Measurements from ENCODE around the gene SMTN.
"Not testable (repeated sequence)": the region's sequence is repeated elsewhere in the genome, so short reads cannot be mapped to it uniquely, and the experiment has no call there.

Gene SMTN

GRCh38 chr22:31097539-31097938 is 16.4 kb downstream of the SMTN start:
- not testable (repeated sequence) for H3K9me3 Mint-ChIP-seq; ATAC-seq (replicated peaks; ENCODE audit: extremely low read depth, poor library complexity, severe bottlenecking); H3K4me1 Mint-ChIP-seq; H3K36me3 Mint-ChIP-seq (ENCODE audit: insufficient read depth); H3K27ac Mint-ChIP-seq (ENCODE audit: low read depth); DNase-seq (ENCODE audit: low spot score in 2 of 2); H3K27me3 Mint-ChIP-seq; H3K4me3 Mint-ChIP-seq

- H3K4me3 Mint-ChIP-seq = no peak overlapping the region
- no peak for ATAC-seq (replicated peaks; ENCODE audit: extremely low read depth, poor library complexity, severe bottlenecking)
- H3K36me3 Mint-ChIP-seq (ENCODE audit: insufficient read depth) = no peaks in the 10 kb centered on the region
- DNase-seq (ENCODE audit: low spot score in 2 of 2) = no peak
- H3K27me3 Mint-ChIP-seq = no peaks in the 10 kb centered on the region
- H3K4me1 Mint-ChIP-seq = no peaks in the 10 kb centered on the region
- no peaks in the 10 kb centered on the region for H3K9me3 Mint-ChIP-seq
- no peak overlapping the region for H3K27ac Mint-ChIP-seq (ENCODE audit: low read depth)
Measured at GRCh38 chr22:31097941-31098631, 17.0 kb downstream of the SMTN start.

GRCh38 chr22:31098632-31099110 is 17.6 kb downstream of the SMTN start:
- no peak overlapping the region for H3K27ac Mint-ChIP-seq (ENCODE audit: low read depth)

GRCh38 chr22:31099386-31099785 is 18.3 kb downstream of the SMTN start:
- Mint-ChIP-seq H3K27me3 (no peaks in the 10 kb centered on the region), H3K9me3 (no peaks in the 10 kb centered on the region), H3K4me1 (no peaks in the 10 kb centered on the region), H3K27ac (ENCODE audit: low read depth) (no peak overlapping the region), H3K36me3 (ENCODE audit: insufficient read depth) (peaks cover 2% of the 10 kb centered on the region), H3K4me3 (no peak overlapping the region)
- ATAC-seq (replicated peaks; ENCODE audit: extremely low read depth, poor library complexity, severe bottlenecking) (no peak), DNase-seq (ENCODE audit: low spot score in 2 of 2) (no peak)

More at GRCh38 chr22:31098632-31099110, 17.6 kb downstream of the SMTN start:
- Mint-ChIP-seq H3K4me3 (no peak overlapping the region), H3K27me3 (no peaks in the 10 kb centered on the region), H3K36me3 (ENCODE audit: insufficient read depth) (peaks cover 2% of the 10 kb centered on the region), H3K4me1 (no peaks in the 10 kb centered on the region), H3K9me3 (no peaks in the 10 kb centered on the region)
- ATAC-seq (replicated peaks; ENCODE audit: extremely low read depth, poor library complexity, severe bottlenecking) (no peak), DNase-seq (ENCODE audit: low spot score in 2 of 2) (no peak)

- Mint-ChIP-seq H3K27me3 (no peaks in the 10 kb centered on the region), H3K4me3 (no peak overlapping the region), H3K4me1 (no peaks in the 10 kb centered on the region), H3K36me3 (ENCODE audit: insufficient read depth) (peaks cover 2% of the 10 kb centered on the region), H3K27ac (ENCODE audit: low read depth) (peak overlapping the region; percentile 83), H3K9me3 (no peaks in the 10 kb centered on the region)
- no peak for DNase-seq (ENCODE audit: low spot score in 2 of 2)
- ATAC-seq (replicated peaks; ENCODE audit: extremely low read depth, poor library complexity, severe bottlenecking) = no peak
Measured at GRCh38 chr22:31099841-31100761, 19.0 kb downstream of the SMTN start.

GRCh38 chr22:31100762-31101525 is 19.8 kb downstream of the SMTN start:
- no peak for DNase-seq (ENCODE audit: low spot score in 2 of 2)
- peaks cover 5% of the 10 kb centered on the region for H3K36me3 Mint-ChIP-seq (ENCODE audit: insufficient read depth)
- no peaks in the 10 kb centered on the region for H3K27me3 Mint-ChIP-seq
- no peak for ATAC-seq (replicated peaks; ENCODE audit: extremely low read depth, poor library complexity, severe bottlenecking)
- no peak overlapping the region for H3K4me3 Mint-ChIP-seq
- peaks cover 2% of the 10 kb centered on the region for H3K4me1 Mint-ChIP-seq
- H3K9me3 Mint-ChIP-seq = no peaks in the 10 kb centered on the region
- no peak overlapping the region for H3K27ac Mint-ChIP-seq (ENCODE audit: low read depth)

- no peak overlapping the region for H3K27ac Mint-ChIP-seq (ENCODE audit: low read depth)
- H3K36me3 Mint-ChIP-seq (ENCODE audit: insufficient read depth) = peaks cover 8% of the 10 kb centered on the region
- ATAC-seq (replicated peaks; ENCODE audit: extremely low read depth, poor library complexity, severe bottlenecking) = no peak
- H3K4me1 Mint-ChIP-seq = peaks cover 17% of the 10 kb centered on the region
- H3K9me3 Mint-ChIP-seq = no peaks in the 10 kb centered on the region
- DNase-seq (ENCODE audit: low spot score in 2 of 2) = no peak
- H3K27me3 Mint-ChIP-seq = no peaks in the 10 kb centered on the region
- H3K4me3 Mint-ChIP-seq = no peak overlapping the region
Measured at GRCh38 chr22:31102441-31103081, 21.4 kb downstream of the SMTN start.

GRCh38 chr22:31103111-31103510 is 22.0 kb downstream of the SMTN start:
- no peaks in the 10 kb centered on the region for H3K27me3 Mint-ChIP-seq

GRCh38 chr22:31103899-31104694 is 23.0 kb downstream of the SMTN start:
- Mint-ChIP-seq H3K27ac (ENCODE audit: low read depth) (no peak overlapping the region), H3K4me1 (peaks cover 24% of the 10 kb centered on the region), H3K36me3 (ENCODE audit: insufficient read depth) (peaks cover 9% of the 10 kb centered on the region), H3K4me3 (no peak overlapping the region), H3K9me3 (no peaks in the 10 kb centered on the region), H3K27me3 (no peaks in the 10 kb centered on the region)
- ATAC-seq (replicated peaks; ENCODE audit: extremely low read depth, poor library complexity, severe bottlenecking) = no peak
- DNase-seq (ENCODE audit: low spot score in 2 of 2) = no peak

More at GRCh38 chr22:31103111-31103510, 22.0 kb downstream of the SMTN start:
- Mint-ChIP-seq H3K4me1 (peaks cover 23% of the 10 kb centered on the region), H3K27ac (ENCODE audit: low read depth) (no peak overlapping the region), H3K4me3 (no peak overlapping the region), H3K9me3 (no peaks in the 10 kb centered on the region), H3K36me3 (ENCODE audit: insufficient read depth) (peaks cover 9% of the 10 kb centered on the region)
- ATAC-seq (replicated peaks; ENCODE audit: extremely low read depth, poor library complexity, severe bottlenecking) = no peak
- no peak for DNase-seq (ENCODE audit: low spot score in 2 of 2)

GRCh38 chr22:31104869-31105268 is 23.8 kb downstream of the SMTN start:
- Mint-ChIP-seq H3K27me3 (no peaks in the 10 kb centered on the region), H3K4me1 (peaks cover 24% of the 10 kb centered on the region), H3K36me3 (ENCODE audit: insufficient read depth) (peaks cover 9% of the 10 kb centered on the region), H3K9me3 (no peaks in the 10 kb centered on the region), H3K4me3 (no peak overlapping the region), H3K27ac (ENCODE audit: low read depth) (no peak overlapping the region)
- DNase-seq (ENCODE audit: low spot score in 2 of 2) (no peak), ATAC-seq (replicated peaks; ENCODE audit: extremely low read depth, poor library complexity, severe bottlenecking) (no peak)

GRCh38 chr22:31105282-31105929 is 24.3 kb downstream of the SMTN start:
- peaks cover 9% of the 10 kb centered on the region for H3K36me3 Mint-ChIP-seq (ENCODE audit: insufficient read depth)
- H3K4me3 Mint-ChIP-seq = peak overlapping the region; percentile 85
- no peaks in the 10 kb centered on the region for H3K9me3 Mint-ChIP-seq
- DNase-seq (ENCODE audit: low spot score in 2 of 2) = no peak
- peaks cover 24% of the 10 kb centered on the region for H3K4me1 Mint-ChIP-seq
- H3K27me3 Mint-ChIP-seq = no peaks in the 10 kb centered on the region
- H3K27ac Mint-ChIP-seq (ENCODE audit: low read depth) = no peak overlapping the region
- no peak for ATAC-seq (replicated peaks; ENCODE audit: extremely low read depth, poor library complexity, severe bottlenecking)

Measured in central memory CD8-positive, alpha-beta T cell (primary cell).